Adrenal gland (tissue), 12 donors: ENCODE data around the gene HHIPL1. TPM values are rescaled to one million over a fixed set of nuclear protein-coding genes. Genes with fewer than 3 reads are reported as not detected.
A peak's percentile ranks its signal among the peaks of the same experiment; 100 is the strongest.

Experiments used
- DNase-seq, 7 donors: peaks; one replicate each; pipeline ENCODE4 v3.0.0-alpha.2; 2019 to 2020
- H3K27ac ChIP-seq, 5 donors: fragments of 200-600 bp; sonication (generic) in 4 of 5; 1 replicate in 3 of 5; 2 replicates in 2 of 5; pipeline versions ENCODE4 v1.5.1 to v1.8.0; 2016 to 2020; ENCODE audit warnings: mild to moderate bottlenecking in 1 of 5
- H3K27me3 ChIP-seq: fragments of 200-600 bp; 2 replicates; pipeline ENCODE4 v1.8.0; 2021
- H3K36me3 ChIP-seq, 2 donors: fragments of 200-600 bp; replicated peaks in 1 of 2; 1 replicate in 1 of 2; 2 replicates in 1 of 2; pipeline versions ENCODE4 v1.5.1 to v1.8.0; 2018 to 2022
- H3K4me1 ChIP-seq, 2 donors: fragments of 200-600 bp; replicated peaks in 1 of 2; 1 replicate in 1 of 2; 2 replicates in 1 of 2; pipeline versions ENCODE4 v1.5.1 to v1.8.0; 2018 to 2021
- H3K4me3 ChIP-seq, 4 donors: fragments of 200-600 bp; sonication (generic) in 3 of 4; one replicate each; pipeline ENCODE4 v1.5.1; 2016 to 2018
- H3K9me3 ChIP-seq, 3 donors: fragments of 200-600 bp; sonication (generic) in 1 of 3; replicated peaks in 1 of 3; 1 replicate in 2 of 3; 2 replicates in 1 of 3; pipeline versions ENCODE4 v1.5.1 to v1.8.0; 2016 to 2021
- CTCF ChIP-seq, 6 experiments: fragments of 450-650 bp in 4 of 6; fragments of 200-600 bp in 2 of 6; sonication (generic) in 1 of 6; IDR thresholded peaks; 1 replicate in 5 of 6; 2 replicates in 1 of 6; pipeline versions ENCODE4 v1.5.1 to v1.8.0; 2016 to 2021; ENCODE audit warnings: antibody characterized with exemption in 6 of 6, mild to moderate bottlenecking in 2 of 6, moderate library complexity in 1 of 6
- POLR2A ChIP-seq, 2 donors: fragments of 450-650 bp; IDR thresholded peaks; one replicate each; pipeline ENCODE4 v1.6.1; 2017; ENCODE audit warnings: antibody characterized with exemption in 2 of 2, mild to moderate bottlenecking in 2 of 2, moderate library complexity in 1 of 2
- WGBS, 4 donors: extraction: QIAGEN DNeasy Blood & Tissue Kit in 2 of 4; methylation state at CpG; one replicate each; pipeline versions ENCODE4 v1.1.5 to v1.1.7; 2013 to 2017; 5-methylcytosine and 5-hydroxymethylcytosine counted together
- intact Hi-C, 2 donors: fragments of 100-400 bp; cut with DNase I; formaldehyde crosslinking; loops; one replicate each; pipeline versions ENCODE4 v1.14.1 to v1.15.0; 2022 to 2023
- polyA plus RNA-seq, 3 donors: library from polyadenylated mRNA; stranded (reverse); fragments of 200-250 nt in 2 of 3; fragments of 350-450 nt in 1 of 3; fragmentation: Illumina TruSeq in 1 of 3; extraction: RNeasy Lipid Tissue Mini Kit (QIAGEN cat#74804) in 1 of 3; gene quantifications; one replicate each; pipeline ENCODE4 v1.2.3, GENCODE V29; 2013 to 2014
- total RNA-seq, 9 donors: library from RNA; depleted of rRNA in 4 of 9; stranded (reverse); fragments of >200 nt in 4 of 9; fragments of 120-200 nt in 1 of 9; fragmentation: NEBNext Ultra II Directional in 1 of 9; extraction: Animal tissue kit (Norgen Biotek cat#: 25700) in 1 of 9; gene quantifications; one replicate each; pipeline versions ENCODE4 v1.1.0 to v1.2.4, GENCODE V29; 2013 to 2023
- donor health status: healthy with polysubstance abuse.
- donor health status: Bipolar disorder and iron deficiency.
- donor health status: DM: yes; HTN: yes; CAD: no.
- donor health status: DM: no; HTN: no; CAD: no.
- donor health status: DM: no; HTN: no; CAD: no.
- donor health status: DM: yes; HTN: yes; CAD: no.

HHIPL1 gene
- total and polyA plus RNA-seq, 12 donors = 0.20 to 2.9 (median 1.3) TPM

- DNase-seq = no peak
- Histone ChIP-seq H3K27ac (no peak overlapping the region), H3K27me3 (no peaks in the 10 kb centered on the region), H3K4me1 (peaks cover 0 to 7% of the 10 kb centered on the region in 2 donors), H3K9me3 (no peaks in the 10 kb centered on the region), H3K36me3 (no peaks in the 10 kb centered on the region), H3K4me3 (no peak overlapping the region)
- TF ChIP-seq CTCF (IDR thresholded peaks at IDR 0.05) = no peak
- TF ChIP-seq POLR2A (IDR thresholded peaks at IDR 0.05) = no peak
- WGBS, 4 donors = 62 to 81% (median 76%) methylated on average over 16 of the region's 16 CpGs
- intact Hi-C loops = no loop called here
Measured at GRCh38 chr14:99616832-99617800, 27.8 kb upstream of the HHIPL1 start.

- Histone ChIP-seq H3K27ac (peak overlapping the region in 2 of 5 donors; percentile 28 to 36), H3K36me3 (no peaks in the 10 kb centered on the region), H3K4me3 (no peak overlapping the region), H3K9me3 (no peaks in the 10 kb centered on the region), H3K4me1 (peaks cover 0 to 7% of the 10 kb centered on the region in 2 donors), H3K27me3 (no peaks in the 10 kb centered on the region)
- WGBS, 4 donors = 41 to 50% (median 44%) methylated on average over 8 to 13 of the region's 13 CpGs
- TF ChIP-seq CTCF (IDR thresholded peaks at IDR 0.05) (no peak), POLR2A (IDR thresholded peaks at IDR 0.05) (no peak)
- intact Hi-C loops = no loop called here
- peak in 4 of 7 donors; percentile 33 to 81 (median 40) for DNase-seq
Measured at GRCh38 chr14:99619835-99620834, 24.8 kb upstream of the HHIPL1 start.

- TF ChIP-seq CTCF (IDR thresholded peaks at IDR 0.05) (no peak), POLR2A (IDR thresholded peaks at IDR 0.05) (no peak)
- no peak overlapping the region for H3K4me3 ChIP-seq
- H3K27me3 ChIP-seq = no peaks in the 10 kb centered on the region
- no peaks in the 10 kb centered on the region for H3K9me3 ChIP-seq
- intact Hi-C loops = no loop called here
- H3K4me1 ChIP-seq = peaks cover 0 to 7% of the 10 kb centered on the region in 2 donors
- WGBS, 4 donors = 76 to 89% (median 87%) methylated on average over 6 of the region's 6 CpGs
- DNase-seq = no peak
- H3K27ac ChIP-seq = no peak overlapping the region
- no peaks in the 10 kb centered on the region for H3K36me3 ChIP-seq
Measured at GRCh38 chr14:99621948-99622347, 23.0 kb upstream of the HHIPL1 start.

- DNase-seq = no peak
- H3K36me3 ChIP-seq = no peaks in the 10 kb centered on the region
- no peak overlapping the region for H3K4me3 ChIP-seq
- no peak overlapping the region for H3K27ac ChIP-seq
- no peaks in the 10 kb centered on the region for H3K9me3 ChIP-seq
- peaks cover 0 to 7% of the 10 kb centered on the region in 2 donors for H3K4me1 ChIP-seq
- 68 to 88% (median 81%) methylated on average over 1 to 6 of the region's 6 CpGs for WGBS, 4 donors
- no peaks in the 10 kb centered on the region for H3K27me3 ChIP-seq
- TF ChIP-seq POLR2A (IDR thresholded peaks at IDR 0.05) (no peak), CTCF (IDR thresholded peaks at IDR 0.05) (no peak)
- intact Hi-C loops = no loop called here
Measured at GRCh38 chr14:99624024-99624423, 20.9 kb upstream of the HHIPL1 start.
